HepG2 (cell line): ENCODE data around the gene CELF6. TPM values are rescaled to one million over a fixed set of nuclear protein-coding genes. Genes with fewer than 3 reads are reported as not detected.

ENCODE experiments used
- ATAC-seq: fragments of 200-7000 bp; cut with Tn5 transposase; 3 replicates; pipeline ENCODE4 v1.9.1; 2020; ENCODE audit warnings: mild to moderate bottlenecking, moderate library complexity
- BruUV-seq: library from RNA; stranded (reverse); fragments of 400-500 nt; replicated peaks from 2 replicates; lab custom pipeline; 2021; lab: Mats Ljungman, UMichigan
- CTCF ChIA-PET: fragments of 300-600 bp; formaldehyde crosslinking; extraction: SDS; loops from one replicate; lab custom pipeline; 2021; ENCODE audit warnings: low total read pairs, inconsistent platforms, low intra/inter-chr PET ratio; lab: Yijun Ruan, JAX
- POLR2A ChIA-PET: fragments of 350-600 bp; sonication (Branson Sonifier 250); formaldehyde crosslinking; loops from one replicate; lab custom pipeline; 2020; ENCODE audit warnings: antibody characterized with exemption, inconsistent platforms; lab: Yijun Ruan, JAX
- DNase-seq: peaks from one replicate; pipeline ENCODE4 v3.0.0-alpha.2; 2015; ENCODE audit warnings: low spot score
- FAIRE-seq: peaks from 3 replicates; lab custom pipeline; 2011; peaks lifted over from hg19 to GRCh38; lab: Jason Lieb, UNC
- H2AFZ ChIP-seq: one replicate; pipeline ENCODE4 v1.6.1; 2011; ENCODE audit warnings: low read length, inconsistent platforms
- H3K27ac ChIP-seq: fragments of 300-600 bp; 3 replicates; pipeline ENCODE4 v1.8.0; 2011; ENCODE audit warnings: mixed run types, mild to moderate bottlenecking, mixed read lengths, low read length, inconsistent platforms; ENCODE audit not compliant: insufficient read depth; ENCODE audit errors: extremely low read length
- H3K27me3 ChIP-seq, 2 experiments: fragments of 200-600 bp in 1 of 2; 2 replicates in 1 of 2; 3 replicates in 1 of 2; pipeline versions ENCODE4 v1.6.0 to v1.8.0; 2011; ENCODE audit warnings: low read length in 2 of 2, mild to moderate bottlenecking in 2 of 2, moderate library complexity in 2 of 2, inconsistent platforms in 1 of 2; ENCODE audit not compliant: insufficient read depth in 2 of 2, control insufficient read depth in 1 of 2
- H3K36me3 ChIP-seq, 2 experiments: fragments of 200-600 bp in 1 of 2; replicated peaks in 1 of 2; 2 replicates in 1 of 2; 3 replicates in 1 of 2; pipeline versions ENCODE4 v1.5.1 to v1.8.0; 2011; ENCODE audit warnings: low read length in 2 of 2, inconsistent platforms in 1 of 2; ENCODE audit not compliant: insufficient read depth in 2 of 2, control insufficient read depth in 1 of 2
- H3K4me1 ChIP-seq: 2 replicates; pipeline ENCODE4 v1.5.1; 2012; ENCODE audit warnings: low read length, inconsistent platforms; ENCODE audit not compliant: insufficient read depth
- H3K4me2 ChIP-seq: 2 replicates; pipeline ENCODE4 v1.6.0; 2011; ENCODE audit warnings: low read depth, low read length, inconsistent platforms
- H3K4me3 ChIP-seq, 3 experiments: fragments of 200-600 bp in 1 of 3; sonication (generic), shearing (Covaris generic) in 1 of 3; replicated peaks in 1 of 3; 2 replicates each; pipeline ENCODE4 v1.5.1; 2011 to 2016; ENCODE audit warnings: low read length in 3 of 3, inconsistent platforms in 2 of 3, low read depth in 2 of 3, mild to moderate bottlenecking in 2 of 3, control low read depth in 1 of 3, mixed read lengths in 1 of 3; ENCODE audit not compliant: insufficient read depth in 1 of 3
- H3K79me2 ChIP-seq: one replicate; pipeline ENCODE4 v1.6.1; 2011; ENCODE audit warnings: low read length, inconsistent platforms; ENCODE audit not compliant: insufficient read depth
- H3K9ac ChIP-seq: 2 replicates; pipeline ENCODE4 v1.6.0; 2011; ENCODE audit warnings: mild to moderate bottlenecking, low read depth, low read length, inconsistent platforms; ENCODE audit not compliant: insufficient read depth
- H3K9me3 ChIP-seq: 2 replicates; pipeline ENCODE4 v1.5.1; 2012; ENCODE audit warnings: mild to moderate bottlenecking, low read length
- H4K20me1 ChIP-seq: 2 replicates; pipeline ENCODE4 v1.6.0; 2011; ENCODE audit warnings: inconsistent platforms, mild to moderate bottlenecking, low read length, moderate library complexity; ENCODE audit not compliant: insufficient read depth
- DMAP1 ChIP-seq: IDR thresholded peaks from 2 replicates; pipeline ENCODE4 v1.6.1; 2016
- HNRNPL ChIP-seq: fragments of 200-400 bp; formaldehyde crosslinking; IDR thresholded peaks from 2 replicates; pipeline ENCODE4 v1.6.1; 2017; ENCODE audit warnings: mild to moderate bottlenecking, low read depth, low read length
- NFIC ChIP-seq: IDR thresholded peaks from 2 replicates; pipeline ENCODE4 v1.6.1; 2012; ENCODE audit warnings: mild to moderate bottlenecking, low read length, inconsistent platforms
- SP5 ChIP-seq: IDR thresholded peaks from 2 replicates; pipeline ENCODE4 v1.6.1; 2016; ENCODE audit warnings: low read depth, borderline replicate concordance
- ZNF142 ChIP-seq: sonication (generic); formaldehyde crosslinking; IDR thresholded peaks from 2 replicates; pipeline ENCODE4 v1.4.0; 2020; ENCODE audit warnings: missing genetic modification reagents
- ZNF576 ChIP-seq: sonication (generic); formaldehyde crosslinking; IDR thresholded peaks from 2 replicates; pipeline ENCODE4 v1.4.0; 2020; ENCODE audit warnings: mild to moderate bottlenecking, missing genetic modification reagents
- ZNF678 ChIP-seq: sonication (generic); formaldehyde crosslinking; IDR thresholded peaks from 2 replicates; pipeline ENCODE4 v1.4.0; 2020; ENCODE audit warnings: mild to moderate bottlenecking, missing genetic modification reagents
- WGBS: methylation state at CpG from one replicate; pipeline ENCODE4 v1.1.6; 2017; ENCODE audit warnings: low lambda C conversion rate; 5-methylcytosine and 5-hydroxymethylcytosine counted together
- in situ Hi-C: cut with HindIII; loops from 2 replicates; pipeline ENCODE4 v1.10.0; 2017; ENCODE audit warnings: low pct_unique_long_range_greater_than_20kb; ENCODE audit not compliant: extremely low pct_ligation_motif_present
- intact Hi-C: fragments of 100-400 bp; cut with micrococcal nuclease; formaldehyde crosslinking; loops from one replicate; pipeline ENCODE4 v1.10.0; 2022; ENCODE audit not compliant: unreplicated experiment
- polyA plus RNA-seq, 8 experiments: library from polyadenylated mRNA; depleted of rRNA in 3 of 8; stranded (reverse) in 7 of 8; unstranded in 1 of 8; fragments of >200 nt; fragmentation: Illumina TruSeq in 4 of 8; extraction: Trizol in 4 of 8; gene quantifications; 2 replicates each; pipeline versions ENCODE4 v1.2.1 to v1.2.3, GENCODE V29; 2011 to 2016; ENCODE audit warnings: low read depth in 4 of 8, missing spikeins in 1 of 8, mixed read lengths in 1 of 8; ENCODE audit not compliant: insufficient read depth in 1 of 8
- total RNA-seq, 5 experiments: library from RNA; depleted of rRNA; stranded (reverse); fragments of >200 nt; fragmentation: Illumina TruSeq; extraction: Trizol; gene quantifications; 2 replicates each; pipeline ENCODE4 v1.2.3, GENCODE V29; 2016; ENCODE audit warnings: low read depth in 1 of 5
- TF ChIP-seq, protein P1 (sequence below): sonication (generic); formaldehyde crosslinking; IDR thresholded peaks from 2 replicates; pipeline ENCODE4 v1.4.0; 2020; ENCODE audit warnings: mild to moderate bottlenecking, missing genetic modification reagents, borderline replicate concordance
- TF ChIP-seq, protein P2 (sequence below): sonication (generic); formaldehyde crosslinking; IDR thresholded peaks from 2 replicates; pipeline ENCODE4 v1.5.1; 2020; ENCODE audit warnings: missing genetic modification reagents, mild to moderate bottlenecking, borderline replicate concordance

Gene CELF6
- total and polyA plus RNA-seq, 2 of the 13 experiments (the other 11 are each of a cell fraction or from before 2014, with no cell fraction given) = 0.49 to 0.94 TPM

- TF ChIP-seq HNRNPL = no peak
- no peak for TF ChIP-seq ZNF678 (CRISPR knock-in tag)
- TF ChIP-seq, all 625 proteins: peak for 0
These were observed 38.2 kb upstream of the CELF6 start (continued) for GRCh38 chr15:72358121-72358520.

DNA sequence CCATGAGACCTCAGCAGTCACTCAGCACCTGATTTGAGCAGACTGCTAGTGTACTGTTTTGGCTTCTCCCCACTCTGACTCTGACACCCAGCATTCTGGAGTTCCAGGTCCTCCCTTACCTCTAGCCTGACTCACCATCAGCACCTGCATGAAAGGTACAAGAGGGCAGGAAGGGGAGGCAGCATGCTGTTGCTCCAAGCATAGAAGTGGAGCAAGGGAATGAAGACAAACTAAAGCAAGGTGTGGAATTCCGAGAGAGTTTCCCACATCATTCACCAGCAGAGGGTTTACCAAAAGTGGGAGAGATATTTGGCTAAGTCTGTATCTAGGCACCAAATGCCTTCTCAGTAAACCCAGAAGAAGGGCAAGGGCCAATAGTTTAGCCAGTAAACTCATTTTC is 34.5 kb upstream of the CELF6 start:
- in situ Hi-C loops = no loop called here
- 90% methylated on average over 1 of the region's 1 CpG for WGBS
- ChIA-PET CTCF (no interaction called here), POLR2A (no interaction called here)
- Histone ChIP-seq H3K79me2 (peaks cover 11% of the 10 kb centered on the region), H3K27ac (no peak overlapping the region), H3K27me3 (no peaks in the 10 kb centered on the region), H3K4me1 (peaks cover 18% of the 10 kb centered on the region), H3K4me3 (no peak overlapping the region), H3K9me3 (no peaks in the 10 kb centered on the region), H2AFZ (no peak overlapping the region), H3K4me2 (no peak overlapping the region), H3K9ac (no peak overlapping the region), H4K20me1 (no peaks in the 10 kb centered on the region), H3K36me3 (peaks cover 39 to 67% of the 10 kb centered on the region in 2 experiments)
- intact Hi-C loops = no loop called here
- ATAC-seq (no peak), DNase-seq (no peak), FAIRE-seq (no peak)
- no TSS peak for BruUV-seq
- no peak for TF ChIP-seq ZNF142 (CRISPR knock-in tag)
- no peak for TF ChIP-seq ZNF576 (CRISPR knock-in tag)
- TF ChIP-seq, protein P1, sequence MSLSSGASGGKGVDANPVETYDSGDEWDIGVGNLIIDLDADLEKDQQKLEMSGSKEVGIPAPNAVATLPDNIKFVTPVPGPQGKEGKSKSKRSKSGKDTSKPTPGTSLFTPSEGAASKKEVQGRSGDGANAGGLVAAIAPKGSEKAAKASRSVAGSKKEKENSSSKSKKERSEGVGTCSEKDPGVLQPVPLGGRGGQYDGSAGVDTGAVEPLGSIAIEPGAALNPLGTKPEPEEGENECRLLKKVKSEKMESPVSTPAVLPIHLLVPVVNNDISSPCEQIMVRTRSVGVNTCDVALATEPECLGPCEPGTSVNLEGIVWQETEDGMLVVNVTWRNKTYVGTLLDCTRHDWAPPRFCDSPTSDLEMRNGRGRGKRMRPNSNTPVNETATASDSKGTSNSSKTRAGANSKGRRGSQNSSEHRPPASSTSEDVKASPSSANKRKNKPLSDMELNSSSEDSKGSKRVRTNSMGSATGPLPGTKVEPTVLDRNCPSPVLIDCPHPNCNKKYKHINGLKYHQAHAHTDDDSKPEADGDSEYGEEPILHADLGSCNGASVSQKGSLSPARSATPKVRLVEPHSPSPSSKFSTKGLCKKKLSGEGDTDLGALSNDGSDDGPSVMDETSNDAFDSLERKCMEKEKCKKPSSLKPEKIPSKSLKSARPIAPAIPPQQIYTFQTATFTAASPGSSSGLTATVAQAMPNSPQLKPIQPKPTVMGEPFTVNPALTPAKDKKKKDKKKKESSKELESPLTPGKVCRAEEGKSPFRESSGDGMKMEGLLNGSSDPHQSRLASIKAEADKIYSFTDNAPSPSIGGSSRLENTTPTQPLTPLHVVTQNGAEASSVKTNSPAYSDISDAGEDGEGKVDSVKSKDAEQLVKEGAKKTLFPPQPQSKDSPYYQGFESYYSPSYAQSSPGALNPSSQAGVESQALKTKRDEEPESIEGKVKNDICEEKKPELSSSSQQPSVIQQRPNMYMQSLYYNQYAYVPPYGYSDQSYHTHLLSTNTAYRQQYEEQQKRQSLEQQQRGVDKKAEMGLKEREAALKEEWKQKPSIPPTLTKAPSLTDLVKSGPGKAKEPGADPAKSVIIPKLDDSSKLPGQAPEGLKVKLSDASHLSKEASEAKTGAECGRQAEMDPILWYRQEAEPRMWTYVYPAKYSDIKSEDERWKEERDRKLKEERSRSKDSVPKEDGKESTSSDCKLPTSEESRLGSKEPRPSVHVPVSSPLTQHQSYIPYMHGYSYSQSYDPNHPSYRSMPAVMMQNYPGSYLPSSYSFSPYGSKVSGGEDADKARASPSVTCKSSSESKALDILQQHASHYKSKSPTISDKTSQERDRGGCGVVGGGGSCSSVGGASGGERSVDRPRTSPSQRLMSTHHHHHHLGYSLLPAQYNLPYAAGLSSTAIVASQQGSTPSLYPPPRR (CRISPR knock-in tag) = no peak
- TF ChIP-seq SP5 (CRISPR knock-in tag) = no peak
- TF ChIP-seq NFIC = no peak
- no peak for TF ChIP-seq DMAP1
- TF ChIP-seq, protein P2, sequence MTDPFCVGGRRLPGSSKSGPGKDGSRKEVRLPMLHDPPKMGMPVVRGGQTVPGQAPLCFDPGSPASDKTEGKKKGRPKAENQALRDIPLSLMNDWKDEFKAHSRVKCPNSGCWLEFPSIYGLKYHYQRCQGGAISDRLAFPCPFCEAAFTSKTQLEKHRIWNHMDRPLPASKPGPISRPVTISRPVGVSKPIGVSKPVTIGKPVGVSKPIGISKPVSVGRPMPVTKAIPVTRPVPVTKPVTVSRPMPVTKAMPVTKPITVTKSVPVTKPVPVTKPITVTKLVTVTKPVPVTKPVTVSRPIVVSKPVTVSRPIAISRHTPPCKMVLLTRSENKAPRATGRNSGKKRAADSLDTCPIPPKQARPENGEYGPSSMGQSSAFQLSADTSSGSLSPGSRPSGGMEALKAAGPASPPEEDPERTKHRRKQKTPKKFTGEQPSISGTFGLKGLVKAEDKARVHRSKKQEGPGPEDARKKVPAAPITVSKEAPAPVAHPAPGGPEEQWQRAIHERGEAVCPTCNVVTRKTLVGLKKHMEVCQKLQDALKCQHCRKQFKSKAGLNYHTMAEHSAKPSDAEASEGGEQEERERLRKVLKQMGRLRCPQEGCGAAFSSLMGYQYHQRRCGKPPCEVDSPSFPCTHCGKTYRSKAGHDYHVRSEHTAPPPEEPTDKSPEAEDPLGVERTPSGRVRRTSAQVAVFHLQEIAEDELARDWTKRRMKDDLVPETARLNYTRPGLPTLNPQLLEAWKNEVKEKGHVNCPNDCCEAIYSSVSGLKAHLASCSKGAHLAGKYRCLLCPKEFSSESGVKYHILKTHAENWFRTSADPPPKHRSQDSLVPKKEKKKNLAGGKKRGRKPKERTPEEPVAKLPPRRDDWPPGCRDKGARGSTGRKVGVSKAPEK (CRISPR knock-in tag) = no peak
